ENCODE data around the gene CTNNAL1. TPM values are rescaled to one million over a fixed set of nuclear protein-coding genes. Genes with fewer than 3 reads are reported as not detected.

CTNNAL1 gene
- total RNA-seq, 1 donor from 2014 or later: 35.2 TPM

GRCh38 chr9:108983885-108984284, 29.4 kb downstream of the CTNNAL1 start:
- Histone ChIP-seq H3K27me3 (ENCODE audit: low read depth) (no peaks in the 10 kb centered on the region), H3K4me3 (no peak overlapping the region), H3K4me1 (no peaks in the 10 kb centered on the region), H3K27ac (no peak overlapping the region), H3K9me3 (no peaks in the 10 kb centered on the region), H3K36me3 (peaks cover 15% of the 10 kb centered on the region)
- TF ChIP-seq CTCF (IDR thresholded peaks at IDR 0.05): no peak
- DNase-seq (no peak), ATAC-seq (no peak)
- intact Hi-C loops (cut with DNase I): no loop called here

- intact Hi-C loops (cut with DNase I): no loop called here
These were observed 32.4 kb downstream of the CTNNAL1 start for GRCh38 chr9:108980893-108981292.

GRCh38 chr9:108978205-108978604, 35.1 kb downstream of the CTNNAL1 start:
- TF ChIP-seq CTCF (IDR thresholded peaks at IDR 0.05): no peak
- no peak for DNase-seq
- no peaks in the 10 kb centered on the region for H3K9me3 ChIP-seq
- H3K4me1 ChIP-seq: no peaks in the 10 kb centered on the region
- ATAC-seq: no peak
- peaks cover 20% of the 10 kb centered on the region for H3K36me3 ChIP-seq
- no peak overlapping the region for H3K4me3 ChIP-seq
- no peaks in the 10 kb centered on the region for H3K27me3 ChIP-seq (ENCODE audit: low read depth)
- intact Hi-C loops (cut with DNase I): no loop called here
- H3K27ac ChIP-seq: no peak overlapping the region

More at GRCh38 chr9:108980893-108981292, 32.4 kb downstream of the CTNNAL1 start:
- no peaks in the 10 kb centered on the region for H3K27me3 ChIP-seq (ENCODE audit: low read depth)
- peaks cover 21% of the 10 kb centered on the region for H3K36me3 ChIP-seq
- no peak overlapping the region for H3K4me3 ChIP-seq
- H3K4me1 ChIP-seq: no peaks in the 10 kb centered on the region
- no peak for TF ChIP-seq CTCF (IDR thresholded peaks at IDR 0.05)
- no peak overlapping the region for H3K27ac ChIP-seq
- DNase-seq: no peak
- no peak for ATAC-seq
- no peaks in the 10 kb centered on the region for H3K9me3 ChIP-seq

GRCh38 chr9:108973895-108974294, 39.4 kb downstream of the CTNNAL1 start:
- Histone ChIP-seq H3K9me3 (no peaks in the 10 kb centered on the region), H3K27me3 (ENCODE audit: low read depth) (no peaks in the 10 kb centered on the region), H3K27ac (no peak overlapping the region), H3K4me3 (no peak overlapping the region), H3K4me1 (no peaks in the 10 kb centered on the region), H3K36me3 (peaks cover 6% of the 10 kb centered on the region)
- DNase-seq (no peak), ATAC-seq (no peak)
- no peak for TF ChIP-seq CTCF (IDR thresholded peaks at IDR 0.05)
- intact Hi-C loops (cut with DNase I): no loop called here

- no peaks in the 10 kb centered on the region for H3K4me1 ChIP-seq
- DNase-seq (no peak), ATAC-seq (no peak)
- no peaks in the 10 kb centered on the region for H3K36me3 ChIP-seq
- no peak overlapping the region for H3K4me3 ChIP-seq
- TF ChIP-seq CTCF (IDR thresholded peaks at IDR 0.05): no peak
- intact Hi-C loops (cut with DNase I): no loop called here
- H3K9me3 ChIP-seq: no peaks in the 10 kb centered on the region
- no peak overlapping the region for H3K27ac ChIP-seq
- no peaks in the 10 kb centered on the region for H3K27me3 ChIP-seq (ENCODE audit: low read depth)
These were observed 40.6 kb downstream of the CTNNAL1 start for GRCh38 chr9:108972626-108973209.

Measured in lower lobe of right lung (tissue), 2 donors.